IPS-20b (cell line): ENCODE data around the gene SMG6.
A peak's percentile ranks its signal among the peaks of the same experiment; 100 is the strongest.

Source experiments
- H3K27ac ChIP-seq: one replicate; pipeline ENCODE4 v1.5.1; 2013; ENCODE audit warnings: low read length
- H3K27me3 ChIP-seq: 2 replicates; pipeline ENCODE4 v1.6.1; 2013; ENCODE audit warnings: mild to moderate bottlenecking, low read length, inconsistent platforms; ENCODE audit not compliant: insufficient read depth
- H3K36me3 ChIP-seq: 2 replicates; pipeline ENCODE4 v1.6.1; 2013; ENCODE audit warnings: low read depth, mild to moderate bottlenecking, inconsistent platforms, low read length, moderate library complexity; ENCODE audit not compliant: insufficient read depth
- H3K4me1 ChIP-seq: 2 replicates; pipeline ENCODE4 v1.6.1; 2013; ENCODE audit warnings: mild to moderate bottlenecking, control low read depth, inconsistent platforms, low read length, moderate library complexity; ENCODE audit not compliant: insufficient read depth
- H3K4me3 ChIP-seq: 2 replicates; pipeline ENCODE4 v1.5.1; 2013; ENCODE audit warnings: mild to moderate bottlenecking, low read length, inconsistent platforms
- H3K9ac ChIP-seq: 2 replicates; pipeline ENCODE4 v1.6.1; 2013; ENCODE audit warnings: low read depth, mild to moderate bottlenecking, inconsistent platforms, low read length, moderate library complexity
- H3K9me3 ChIP-seq: 2 replicates; pipeline ENCODE4 v1.6.1; 2013; ENCODE audit warnings: mild to moderate bottlenecking, low read depth, low read length, inconsistent platforms; ENCODE audit not compliant: insufficient read depth

Gene SMG6

DNA sequence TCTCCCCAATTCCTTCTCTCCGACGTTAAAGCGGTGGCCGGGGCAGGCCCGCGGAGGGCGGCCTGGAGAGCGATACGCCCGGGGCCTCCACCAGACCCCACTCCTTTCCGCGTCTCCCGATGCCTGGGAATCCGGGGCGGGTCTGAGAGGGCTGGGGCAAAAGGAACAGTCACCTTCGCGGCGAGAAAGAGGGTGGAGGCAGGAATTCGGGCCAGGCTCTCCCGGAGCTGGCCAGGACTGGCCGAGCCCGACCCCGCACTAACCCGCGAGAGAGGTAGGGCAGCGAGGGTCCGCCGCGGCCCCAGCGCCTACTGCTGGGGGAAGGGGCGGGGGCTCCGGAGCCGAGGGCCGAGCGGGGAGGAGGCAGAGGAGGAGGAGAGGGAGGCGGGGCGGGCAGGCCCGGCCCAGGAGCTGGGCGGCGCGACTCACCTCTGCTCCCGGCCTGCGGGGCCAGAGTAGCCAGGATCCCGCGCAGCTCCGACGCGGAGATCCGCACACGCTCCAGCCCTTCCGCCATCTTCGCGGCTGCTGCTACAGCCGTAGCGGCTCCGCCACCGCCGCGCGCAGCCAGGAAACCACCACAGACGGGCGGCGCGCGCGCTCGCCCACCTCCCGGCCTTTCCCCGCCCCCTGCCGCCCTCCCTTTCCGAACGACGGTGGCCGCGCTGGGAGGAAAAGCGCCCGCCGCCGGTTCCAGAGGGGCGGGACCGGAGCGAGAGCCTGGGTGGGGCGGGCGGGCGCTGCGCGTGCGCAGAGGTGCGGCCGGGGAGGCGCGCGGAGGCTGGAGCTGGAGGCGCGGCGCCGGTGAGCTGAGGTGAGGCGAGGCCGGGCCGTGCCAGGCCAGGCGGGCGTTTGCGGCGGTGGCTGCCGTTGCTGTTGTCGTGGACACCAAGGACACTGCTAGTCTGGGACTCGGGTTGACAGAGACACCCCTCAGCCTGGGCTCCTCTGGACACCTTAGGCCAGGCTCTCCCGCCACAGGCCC is at the start of gene SMG6, which contains the start of gene SRR:
Gene SMG6 (minus strand): TSS at position 582 of the 985 bp plus-strand sequence. CDS start 65 bp downstream, at position 517.
Gene SRR (plus strand): TSS at position 747 of the 985 bp plus-strand sequence. CDS start 11,611 bp downstream, outside the sequence.
- Histone ChIP-seq H3K27ac (no peak within 1 kb of the TSS), H3K9me3 (no peaks in the 10 kb centered on the region), H3K9ac (peak within 1 kb of the TSS; percentile 84), H3K36me3 (peaks cover 23% of the 10 kb centered on the region), H3K4me1 (no peaks in the 10 kb centered on the region; the same call in 1 of the 2 replicates), H3K27me3 (no peaks in the 10 kb centered on the region), H3K4me3 (peak within 1 kb of the TSS; percentile 89)

- Histone ChIP-seq H3K9ac (no peak overlapping the region), H3K4me3 (no peak overlapping the region), H3K36me3 (no peaks in the 10 kb centered on the region), H3K9me3 (no peaks in the 10 kb centered on the region), H3K27me3 (no peaks in the 10 kb centered on the region), H3K27ac (no peak overlapping the region), H3K4me1 (peaks cover 5% of the 10 kb centered on the region; the same call in 1 of the 2 replicates)
Observed at GRCh38 chr17:2351269-2351668, 47.7 kb upstream of the SMG6 start.

GRCh38 chr17:2347805-2348685 is 44.5 kb upstream of the SMG6 start:
- H3K27ac ChIP-seq = peak overlapping the region; percentile 42
- H3K36me3 ChIP-seq = peaks cover 15% of the 10 kb centered on the region
- H3K4me1 ChIP-seq = peaks cover 5% of the 10 kb centered on the region; the same call in 1 of the 2 replicates
- no peaks in the 10 kb centered on the region for H3K27me3 ChIP-seq
- no peaks in the 10 kb centered on the region for H3K9me3 ChIP-seq
- peak overlapping the region; percentile 78; the same call in 1 of the 2 replicates for H3K9ac ChIP-seq
- peak overlapping the region; percentile 56 for H3K4me3 ChIP-seq

DNA sequence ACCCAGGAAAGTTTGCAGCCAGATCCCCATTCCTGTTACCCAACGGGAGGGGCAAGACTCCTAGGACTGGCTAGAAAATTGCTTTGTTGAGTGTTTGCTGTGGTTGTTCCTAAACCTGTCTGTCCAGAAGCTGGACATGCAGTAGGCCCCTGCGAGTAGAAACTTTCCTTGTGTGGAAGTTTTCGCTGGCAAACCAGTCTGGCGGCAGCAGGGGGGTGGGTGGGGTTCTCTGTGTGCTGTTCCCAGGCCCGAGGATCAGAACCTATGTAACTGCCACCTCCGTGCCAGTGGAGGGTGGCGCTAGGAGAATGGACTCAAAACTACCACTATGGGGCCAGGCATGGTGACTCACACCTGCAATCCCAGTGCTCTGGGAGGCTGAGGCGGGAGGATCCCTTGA is 42.9 kb upstream of the SMG6 start:
- Histone ChIP-seq H3K27me3 (no peaks in the 10 kb centered on the region), H3K36me3 (peaks cover 24% of the 10 kb centered on the region), H3K9me3 (no peaks in the 10 kb centered on the region), H3K4me1 (peaks cover 5% of the 10 kb centered on the region; the same call in 1 of the 2 replicates), H3K4me3 (no peak overlapping the region), H3K27ac (no peak overlapping the region), H3K9ac (no peak overlapping the region)

DNA sequence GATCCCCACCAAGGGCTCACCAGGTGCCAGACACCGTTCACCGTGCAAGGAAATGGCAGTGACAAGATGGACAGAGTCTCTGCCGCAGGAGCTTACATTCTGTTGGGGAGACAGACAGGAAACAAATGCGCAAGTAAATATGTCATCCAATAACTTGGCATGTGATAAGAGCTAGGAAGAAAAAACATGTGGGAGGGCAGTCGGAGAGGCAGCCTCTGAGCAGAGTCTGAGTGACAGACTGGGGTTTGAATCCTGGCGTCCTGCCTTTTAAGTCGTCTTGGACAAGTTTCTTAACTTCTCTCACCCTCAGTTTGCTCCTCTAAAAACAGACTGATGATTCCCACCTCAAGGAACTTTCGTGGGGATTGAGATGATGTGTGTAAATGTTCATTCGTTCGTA is 40.9 kb upstream of the SMG6 start:
- H3K9ac ChIP-seq = no peak overlapping the region
- H3K9me3 ChIP-seq = no peaks in the 10 kb centered on the region
- peaks cover 5% of the 10 kb centered on the region; the same call in 1 of the 2 replicates for H3K4me1 ChIP-seq
- H3K36me3 ChIP-seq = peaks cover 27% of the 10 kb centered on the region
- H3K27me3 ChIP-seq = no peaks in the 10 kb centered on the region
- no peak overlapping the region for H3K27ac ChIP-seq
- no peak overlapping the region for H3K4me3 ChIP-seq

DNA sequence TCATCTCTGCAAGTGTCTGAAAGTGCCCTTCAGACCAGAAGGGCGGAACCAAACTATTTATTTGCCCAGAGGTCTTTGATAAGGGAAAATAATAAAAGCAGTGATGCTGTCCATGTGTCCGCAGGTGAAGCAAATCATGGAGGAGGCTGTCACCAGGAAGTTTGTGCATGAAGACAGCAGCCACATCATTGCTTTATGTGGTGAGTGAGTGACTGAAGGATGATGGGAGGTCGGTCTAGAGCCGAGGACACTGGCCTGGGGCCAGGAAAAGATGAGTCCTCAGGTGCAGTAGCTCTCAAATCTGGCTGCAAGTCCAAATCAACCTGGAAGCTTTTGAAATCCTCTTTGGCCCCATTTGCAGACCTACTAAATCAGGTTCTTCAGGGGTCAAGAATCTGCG is 39.8 kb upstream of the SMG6 start:
- Histone ChIP-seq H3K9ac (no peak overlapping the region), H3K4me1 (peaks cover 6% of the 10 kb centered on the region), H3K4me3 (no peak overlapping the region), H3K27ac (no peak overlapping the region), H3K9me3 (no peaks in the 10 kb centered on the region), H3K36me3 (peaks cover 27% of the 10 kb centered on the region), H3K27me3 (no peaks in the 10 kb centered on the region)

DNA sequence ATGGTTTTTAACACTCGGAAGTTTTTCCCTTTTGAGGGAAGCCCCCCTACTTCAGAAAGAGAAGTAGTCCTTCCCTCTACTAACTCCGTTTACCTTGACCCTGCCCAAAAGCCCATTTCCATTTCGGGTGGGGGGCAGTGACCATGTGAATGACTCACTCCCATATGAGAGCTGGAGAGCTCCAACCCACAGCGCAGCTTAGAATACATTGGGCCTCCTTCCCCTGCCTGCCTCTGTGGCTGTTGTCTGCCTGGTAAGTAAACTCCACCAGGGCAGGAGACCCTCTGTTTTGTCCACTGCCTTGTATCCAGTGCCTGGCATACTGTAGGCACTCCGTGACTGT is 34.7 kb upstream of the SMG6 start:
- H3K27me3 ChIP-seq = no peaks in the 10 kb centered on the region
- no peak overlapping the region for H3K27ac ChIP-seq
- peak overlapping the region; percentile 78 for H3K4me3 ChIP-seq
- peaks cover 38% of the 10 kb centered on the region for H3K36me3 ChIP-seq
- H3K9me3 ChIP-seq = no peaks in the 10 kb centered on the region
- H3K4me1 ChIP-seq = peaks cover 20% of the 10 kb centered on the region
- peak overlapping the region; percentile 43; the same call in 1 of the 2 replicates for H3K9ac ChIP-seq

- Histone ChIP-seq H3K9ac (peak overlapping the region; percentile 60; the same call in 1 of the 2 replicates), H3K27me3 (no peaks in the 10 kb centered on the region), H3K36me3 (peaks cover 38% of the 10 kb centered on the region), H3K27ac (no peak overlapping the region), H3K4me1 (peaks cover 22% of the 10 kb centered on the region), H3K4me3 (peak overlapping the region; percentile 78), H3K9me3 (no peaks in the 10 kb centered on the region)
Observed at GRCh38 chr17:2337544-2338314, 34.1 kb upstream of the SMG6 start.

DNA sequence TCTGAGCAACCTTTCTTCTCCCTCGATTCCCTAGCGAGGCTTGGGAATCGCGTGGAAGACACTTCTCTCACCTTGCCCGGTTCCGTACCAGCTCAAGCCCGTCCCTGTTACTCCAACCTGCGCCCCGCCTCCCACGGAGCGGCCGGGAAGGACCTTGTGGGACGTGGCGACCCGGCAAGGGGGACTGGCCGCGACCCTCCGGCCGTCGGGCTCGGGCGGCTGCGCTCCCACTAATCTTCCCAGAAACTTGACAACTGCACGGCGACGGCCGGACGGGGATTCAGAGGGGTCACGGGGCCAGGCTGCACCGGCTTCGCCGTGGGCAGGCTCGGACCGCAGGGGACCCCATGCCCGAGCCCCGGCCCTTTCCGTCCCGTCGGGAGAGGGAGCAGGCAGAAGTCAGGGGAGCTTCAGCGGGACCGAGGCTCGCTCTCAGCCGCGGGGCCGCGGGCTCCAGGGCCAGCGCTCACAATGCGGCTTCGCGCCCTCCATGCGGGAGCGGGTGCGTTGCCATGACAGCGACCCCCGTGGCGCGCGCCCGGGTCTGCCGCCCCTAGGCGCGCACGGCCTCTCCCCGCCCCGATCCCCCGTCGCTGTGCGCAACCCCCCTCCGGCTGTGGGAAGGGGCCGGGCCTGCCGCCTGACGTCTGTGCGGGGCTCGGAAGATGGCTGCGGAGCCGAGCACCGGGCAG is 33.4 kb upstream of the SMG6 start, which contains the start of gene SGSM2:
Gene SGSM2 (plus strand): TSS at position 650 of the 692 bp plus-strand sequence. CDS start 188 bp downstream, outside the sequence.
- Histone ChIP-seq H3K4me3 (peak within 1 kb of the TSS; percentile 95), H3K9me3 (no peaks in the 10 kb centered on the region), H3K36me3 (peaks cover 45% of the 10 kb centered on the region), H3K27me3 (no peaks in the 10 kb centered on the region), H3K27ac (peak within 1 kb of the TSS; percentile 63), H3K9ac (peak within 1 kb of the TSS; percentile 97; the same call in 1 of the 2 replicates), H3K4me1 (peaks cover 22% of the 10 kb centered on the region)

DNA sequence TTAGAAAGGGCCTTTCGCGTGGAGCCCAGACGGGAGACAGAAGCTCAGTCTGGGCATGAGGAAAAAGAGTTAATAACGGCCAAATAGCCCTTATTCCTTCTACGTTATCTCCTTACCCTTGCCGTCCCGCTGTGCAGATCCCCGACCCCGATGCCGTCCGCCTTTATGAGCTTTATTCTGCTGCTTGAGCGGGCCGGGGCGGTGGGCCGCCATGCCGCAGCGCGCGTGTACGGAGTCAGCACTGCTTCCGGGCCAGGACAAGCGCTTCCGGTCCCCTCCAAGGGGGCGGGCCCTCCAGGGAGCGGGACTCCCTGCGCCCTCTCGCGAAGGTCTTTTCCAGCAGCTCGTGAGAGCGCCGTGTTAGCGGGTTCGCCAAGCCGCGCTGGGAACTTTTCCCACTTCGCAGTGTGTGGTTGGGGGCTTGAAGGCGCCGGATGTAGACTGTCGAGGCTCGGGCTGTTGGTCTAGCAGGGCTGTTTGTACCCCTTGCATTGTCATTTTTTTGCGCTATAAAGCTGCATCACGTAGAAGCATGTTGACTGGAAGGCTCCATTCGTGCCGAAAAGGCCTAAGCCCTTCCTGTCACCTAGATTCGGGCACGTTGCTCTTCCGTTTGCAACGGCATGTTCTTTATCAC is 32.7 kb upstream of the SMG6 start, which contains the start of gene TSR1:
Gene TSR1 (minus strand): TSS at position 243 of the 637 bp plus-strand sequence. CDS start 30 bp downstream, at position 213.
- H3K27ac ChIP-seq = peak within 1 kb of the TSS; percentile 63
- H3K9ac ChIP-seq = peak within 1 kb of the TSS; percentile 97
- peaks cover 22% of the 10 kb centered on the region for H3K4me1 ChIP-seq
- no peaks in the 10 kb centered on the region for H3K27me3 ChIP-seq
- no peaks in the 10 kb centered on the region for H3K9me3 ChIP-seq
- H3K36me3 ChIP-seq = peaks cover 45% of the 10 kb centered on the region
- peak within 1 kb of the TSS; percentile 95 for H3K4me3 ChIP-seq
